K562 (cell line): Measurements from ENCODE around the gene SLC2A9. TPM values are rescaled to one million over a fixed set of nuclear protein-coding genes. Genes with fewer than 3 reads are reported as not detected.

Experiments used
- ATAC-seq: fragments of 200-7000 bp; cut with Tn5 transposase; 3 replicates; pipeline ENCODE4 v1.9.1; 2020; ENCODE audit warnings: moderate library complexity
- BruUV-seq: library from RNA; stranded (reverse); fragments of 400-500 nt; replicated peaks from 2 replicates; lab custom pipeline; 2021; lab: Mats Ljungman, UMichigan
- CTCF ChIA-PET: fragments of 300-600 bp; formaldehyde crosslinking; extraction: SDS; loops from one replicate; lab custom pipeline; 2021; ENCODE audit warnings: low intra/inter-chr PET ratio; lab: Yijun Ruan, JAX
- POLR2A ChIA-PET: fragments of 300-600, 350-650 bp; sonication (Branson Sonifier 250); formaldehyde crosslinking; extraction: SDS; loops from one replicate; lab custom pipeline; 2021; ENCODE audit warnings: antibody characterized with exemption, inconsistent platforms; lab: Yijun Ruan, JAX
- DNase-seq, 4 experiments: peaks; one replicate each; pipeline versions ENCODE4 v3.0.0 to v3.0.0-alpha.2; 2011 to 2018; ENCODE audit warnings: low spot score in 3 of 4, mixed read lengths in 3 of 4; ENCODE audit errors: extremely low read depth in 1 of 4
- FAIRE-seq: peaks from 2 replicates; lab custom pipeline; 2011; peaks lifted over from hg19 to GRCh38; lab: Jason Lieb, UNC
- H2AFZ ChIP-seq: 2 replicates; pipeline ENCODE4 v1.6.0; 2011; ENCODE audit warnings: low read depth, low read length, control low read depth, inconsistent platforms
- H3K27ac ChIP-seq: fragments of 200-600 bp; 3 replicates; pipeline ENCODE4 v1.8.0; 2011; ENCODE audit warnings: low read depth, mild to moderate bottlenecking, control low read depth, inconsistent platforms, low read length, moderate library complexity, mixed read lengths; ENCODE audit errors: extremely low read depth
- H3K27me3 ChIP-seq, 2 experiments: fragments of 300-600 bp in 1 of 2; 2 replicates in 1 of 2; 3 replicates in 1 of 2; pipeline versions ENCODE4 v1.6.0 to v1.8.0; 2011; ENCODE audit warnings: inconsistent platforms in 2 of 2, low read length in 2 of 2, mild to moderate bottlenecking in 1 of 2, mixed read lengths in 1 of 2, moderate library complexity in 1 of 2; ENCODE audit not compliant: control insufficient read depth in 2 of 2, insufficient read depth in 2 of 2
- H3K36me3 ChIP-seq: fragments of 300-600 bp; 3 replicates; pipeline ENCODE4 v1.8.0; 2011; ENCODE audit warnings: mild to moderate bottlenecking, low read length, inconsistent platforms; ENCODE audit not compliant: control insufficient read depth, insufficient read depth
- H3K4me1 ChIP-seq, 2 experiments: fragments of 200-600 bp in 1 of 2; replicated peaks in 1 of 2; 2 replicates in 1 of 2; 3 replicates in 1 of 2; pipeline versions ENCODE4 v1.5.1 to v1.8.0; 2011; ENCODE audit warnings: inconsistent platforms in 2 of 2, low read length in 2 of 2, mild to moderate bottlenecking in 1 of 2, mixed read lengths in 1 of 2, moderate library complexity in 1 of 2; ENCODE audit not compliant: control insufficient read depth in 2 of 2, insufficient read depth in 2 of 2
- H3K4me2 ChIP-seq: 2 replicates; pipeline ENCODE4 v1.6.1; 2011; ENCODE audit warnings: low read length, control low read depth, inconsistent platforms, mixed read lengths; ENCODE audit not compliant: insufficient read depth
- H3K4me3 ChIP-seq: fragments of 200-600 bp; sonication (generic), shearing (Covaris generic); 2 replicates; pipeline ENCODE4 v1.5.1; 2016; ENCODE audit warnings: control low read depth, inconsistent platforms
- H3K79me2 ChIP-seq: fragments of 200-600 bp; 3 replicates; pipeline ENCODE4 v1.8.0; 2011; ENCODE audit warnings: low read length, inconsistent platforms; ENCODE audit not compliant: control insufficient read depth, insufficient read depth
- H3K9ac ChIP-seq, 2 experiments: 2 replicates each; pipeline versions ENCODE4 v1.6.0 to v1.6.1; 2011; ENCODE audit warnings: low read depth in 2 of 2, low read length in 2 of 2, control low read depth in 1 of 2, inconsistent platforms in 1 of 2, mild to moderate bottlenecking in 1 of 2, mixed read lengths in 1 of 2; ENCODE audit not compliant: insufficient read depth in 1 of 2
- H3K9me1 ChIP-seq: one replicate; pipeline ENCODE4 v1.6.0; 2011; ENCODE audit warnings: inconsistent platforms, mild to moderate bottlenecking, low read length, moderate library complexity; ENCODE audit not compliant: control insufficient read depth, insufficient read depth
- H3K9me3 ChIP-seq: replicated peaks from 2 replicates; pipeline ENCODE4 v1.5.1; 2011; ENCODE audit warnings: low read depth, low read length, inconsistent platforms; ENCODE audit not compliant: control insufficient read depth, insufficient read depth
- H4K20me1 ChIP-seq: replicated peaks from 2 replicates; pipeline ENCODE4 v1.6.1; 2011; ENCODE audit warnings: low read length, inconsistent platforms, mixed read lengths; ENCODE audit not compliant: control insufficient read depth, insufficient read depth
- CBFA2T3 ChIP-seq: fragments of 450-650 bp; IDR thresholded peaks from 2 replicates; pipeline ENCODE4 v1.6.1; 2017
- CREB1 ChIP-seq, 2 experiments: sonication (generic) in 1 of 2; formaldehyde crosslinking in 1 of 2; IDR thresholded peaks; 2 replicates each; pipeline versions ENCODE4 v1.6.1 to v1.8.0; 2012 to 2022; ENCODE audit warnings: inconsistent platforms in 1 of 2, mild to moderate bottlenecking in 1 of 2, missing genetic modification reagents in 1 of 2, moderate library complexity in 1 of 2
- FOSL1 ChIP-seq: fragments of 200-800 bp; sonication (Bioruptor generic); conservative IDR thresholded peaks from 2 replicates; pipeline ENCODE4 v1.6.1; 2016; ENCODE audit warnings: missing genetic modification characterization, missing compliant biosample characterization
- LEF1 ChIP-seq: fragments of 450-650 bp; IDR thresholded peaks from 2 replicates; pipeline ENCODE4 v1.6.1; 2016; ENCODE audit warnings: mild to moderate bottlenecking
- POLR2AphosphoS5 ChIP-seq: IDR thresholded peaks from 2 replicates; pipeline ENCODE4 v1.6.1; 2011; ENCODE audit warnings: mild to moderate bottlenecking, low read depth, low read length, moderate library complexity; ENCODE audit not compliant: control insufficient read depth, insufficient read depth
- RHOXF2B ChIP-seq: fragments of 250-450 bp; sonication (Bioruptor Pico); conservative IDR thresholded peaks from 2 replicates; pipeline ENCODE4 v1.5.1; 2021
- SETDB1 ChIP-seq: IDR thresholded peaks from one replicate; pipeline ENCODE4 v1.6.1; 2012; ENCODE audit warnings: low read length, control low read depth, inconsistent platforms
- ZNF507 ChIP-seq: conservative IDR thresholded peaks from 2 replicates; pipeline ENCODE4 v1.6.1; 2017; ENCODE audit warnings: missing genetic modification characterization, missing compliant biosample characterization
- WGBS: fragments of 100-300 bp; shearing (Covaris generic); methylation state at CpG from one replicate; pipeline ENCODE4 v1.1.6; 2016; ENCODE audit warnings: low coverage, mixed read lengths; ENCODE audit not compliant: insufficient coverage; ENCODE audit errors: missing lambda C conversion rate; 5-methylcytosine and 5-hydroxymethylcytosine counted together
- in situ Hi-C: fragments of 300-500 bp; cut with MboI; formaldehyde crosslinking; loops from 4 replicates; pipeline ENCODE4 v1.15.0; 2018; ENCODE audit warnings: inconsistent platforms, mixed read lengths
- intact Hi-C: fragments of 100-400 bp; cut with micrococcal nuclease; formaldehyde crosslinking; loops from 2 replicates; pipeline ENCODE4 v1.14.2; 2022
- polyA plus RNA-seq, 8 experiments: library from polyadenylated mRNA; depleted of rRNA in 4 of 8; stranded (reverse) in 5 of 8; unstranded in 3 of 8; fragments of >200 nt; fragmentation: Nextera tagmentation in 2 of 8; fragmentation: Illumina TruSeq in 1 of 8; extraction: Ambion mirVana in 2 of 8; extraction: Trizol in 1 of 8; gene quantifications; 2 replicates each; pipeline versions ENCODE4 v1.2.1 to v1.2.3, GENCODE V29; 2011 to 2014; ENCODE audit warnings: inconsistent platforms in 1 of 8, missing spikeins in 1 of 8
- total RNA-seq, 7 experiments: library from RNA; depleted of rRNA in 6 of 7; stranded (reverse); fragments of >200 nt in 6 of 7; fragmentation: Illumina TruSeq in 2 of 7; extraction: Trizol in 2 of 7; gene quantifications; 2 replicates each; pipeline versions ENCODE4 v1.2.1 to v1.2.3, GENCODE V29; 2011 to 2021; ENCODE audit warnings: low replicate concordance in 1 of 7
- TF ChIP-seq, protein P1 (sequence below): sonication (generic); formaldehyde crosslinking; IDR thresholded peaks from 2 replicates; pipeline ENCODE4 v1.8.1; 2022; ENCODE audit warnings: missing genetic modification reagents
- TF ChIP-seq, protein P2 (sequence below): sonication (generic); formaldehyde crosslinking; IDR thresholded peaks from 2 replicates; pipeline ENCODE4 v1.8.0; 2022; ENCODE audit warnings: mild to moderate bottlenecking, low read depth, missing genetic modification reagents
- TF ChIP-seq, protein P3 (sequence below): sonication (generic); formaldehyde crosslinking; IDR thresholded peaks from 2 replicates; pipeline ENCODE4 v1.8.1; 2023; ENCODE audit warnings: mild to moderate bottlenecking, missing genetic modification reagents

The SLC2A9 gene
- total and polyA plus RNA-seq, 9 of the 15 experiments (the other 6 are each of a cell fraction or from before 2014, with no cell fraction given), result 0.15 to 1.9 (median 0.76) TPM

DNA sequence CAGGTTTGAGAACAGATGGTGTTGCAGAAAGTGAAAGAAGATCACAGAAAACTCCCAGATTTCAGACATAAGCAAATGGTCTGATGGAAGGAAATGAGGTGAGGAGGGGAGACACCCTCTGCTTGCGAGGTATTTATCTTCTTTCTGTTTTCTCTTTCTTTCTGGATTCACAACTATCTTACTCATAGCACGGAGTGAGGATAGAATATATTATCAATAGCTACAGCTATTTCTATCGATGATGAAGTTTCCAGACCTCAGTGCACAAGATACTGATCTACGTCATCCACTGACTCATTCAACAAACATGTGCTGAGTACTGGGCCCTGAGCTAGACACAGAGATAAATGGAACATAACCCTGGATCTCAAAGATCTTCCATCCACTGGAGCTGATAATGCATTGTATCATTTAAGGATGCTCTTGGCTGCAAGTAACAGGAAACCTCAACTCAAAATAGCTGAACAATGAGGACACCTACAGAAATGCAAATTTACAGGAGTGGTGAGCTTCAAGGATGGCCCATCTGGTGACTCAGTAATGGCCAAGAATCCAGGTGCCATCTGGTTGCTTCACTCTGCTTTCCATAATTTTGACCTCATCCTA lies 21.2 kb downstream of the SLC2A9 start:
- Histone ChIP-seq H3K4me3 (no peak overlapping the region), H3K27ac (no peak overlapping the region), H3K9ac (no peak overlapping the region), H3K9me1 (no peaks in the 10 kb centered on the region), H3K27me3 (peaks cover 0 to 4% of the 10 kb centered on the region in 2 experiments; a peak in 2 of 5 replicates), H3K4me1 (no peaks in the 10 kb centered on the region), H3K79me2 (no peaks in the 10 kb centered on the region), H4K20me1 (no peaks in the 10 kb centered on the region), H3K36me3 (no peaks in the 10 kb centered on the region), H2AFZ (no peak overlapping the region), H3K4me2 (no peak overlapping the region), H3K9me3 (no peaks in the 10 kb centered on the region)
- intact Hi-C loops (no loop called here), in situ Hi-C loops (no loop called here)
- no peak for ATAC-seq
- no peak for DNase-seq
- POLR2A ChIA-PET, result no interaction called here
- no TSS peak for BruUV-seq
- TF ChIP-seq FOSL1 (0 out of 2 replicates have a peak, but pooled peaks have one; percentile 18), LEF1 (no peak)
- CTCF ChIA-PET, result no interaction called here
- FAIRE-seq, result no peak
- 1% methylated on average over 4 of the region's 4 CpGs for WGBS

GRCh38 chr4:9997886-9998285 lies 23.4 kb downstream of the SLC2A9 start:
- no peaks in the 10 kb centered on the region for H4K20me1 ChIP-seq
- H3K36me3 ChIP-seq, result no peaks in the 10 kb centered on the region
- no peak overlapping the region for H3K4me3 ChIP-seq
- DNase-seq (no peak), FAIRE-seq (no peak), ATAC-seq (no peak)
- H2AFZ ChIP-seq, result no peak overlapping the region
- BruUV-seq, result no TSS peak
- no peak overlapping the region for H3K9ac ChIP-seq
- 0% methylated on average over 4 of the region's 4 CpGs for WGBS
- POLR2A ChIA-PET, result no interaction called here
- CTCF ChIA-PET, result no interaction called here
- no peaks in the 10 kb centered on the region for H3K9me1 ChIP-seq
- intact Hi-C loops (no loop called here), in situ Hi-C loops (no loop called here)
- H3K9me3 ChIP-seq, result no peaks in the 10 kb centered on the region
- H3K4me1 ChIP-seq, result no peaks in the 10 kb centered on the region
- H3K79me2 ChIP-seq, result no peaks in the 10 kb centered on the region
- H3K4me2 ChIP-seq, result no peak overlapping the region
- H3K27me3 ChIP-seq, result no peaks in the 10 kb centered on the region; a peak in 1 of 5 replicates
- H3K27ac ChIP-seq, result no peak overlapping the region
- TF ChIP-seq, protein P1, sequence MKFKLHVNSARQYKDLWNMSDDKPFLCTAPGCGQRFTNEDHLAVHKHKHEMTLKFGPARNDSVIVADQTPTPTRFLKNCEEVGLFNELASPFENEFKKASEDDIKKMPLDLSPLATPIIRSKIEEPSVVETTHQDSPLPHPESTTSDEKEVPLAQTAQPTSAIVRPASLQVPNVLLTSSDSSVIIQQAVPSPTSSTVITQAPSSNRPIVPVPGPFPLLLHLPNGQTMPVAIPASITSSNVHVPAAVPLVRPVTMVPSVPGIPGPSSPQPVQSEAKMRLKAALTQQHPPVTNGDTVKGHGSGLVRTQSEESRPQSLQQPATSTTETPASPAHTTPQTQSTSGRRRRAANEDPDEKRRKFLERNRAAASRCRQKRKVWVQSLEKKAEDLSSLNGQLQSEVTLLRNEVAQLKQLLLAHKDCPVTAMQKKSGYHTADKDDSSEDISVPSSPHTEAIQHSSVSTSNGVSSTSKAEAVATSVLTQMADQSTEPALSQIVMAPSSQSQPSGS, result no peak
- TF ChIP-seq CBFA2T3, result no peak
- TF ChIP-seq ZNF507, result no peak
- no peak for TF ChIP-seq CREB1 (IDR thresholded peaks at IDR 0.05)
- TF ChIP-seq CREB1 (CRISPR knock-in tag; IDR thresholded peaks at IDR 0.05), result no peak
- TF ChIP-seq, protein P2, sequence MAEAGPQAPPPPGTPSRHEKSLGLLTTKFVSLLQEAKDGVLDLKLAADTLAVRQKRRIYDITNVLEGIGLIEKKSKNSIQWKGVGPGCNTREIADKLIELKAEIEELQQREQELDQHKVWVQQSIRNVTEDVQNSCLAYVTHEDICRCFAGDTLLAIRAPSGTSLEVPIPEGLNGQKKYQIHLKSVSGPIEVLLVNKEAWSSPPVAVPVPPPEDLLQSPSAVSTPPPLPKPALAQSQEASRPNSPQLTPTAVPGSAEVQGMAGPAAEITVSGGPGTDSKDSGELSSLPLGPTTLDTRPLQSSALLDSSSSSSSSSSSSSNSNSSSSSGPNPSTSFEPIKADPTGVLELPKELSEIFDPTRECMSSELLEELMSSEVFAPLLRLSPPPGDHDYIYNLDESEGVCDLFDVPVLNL, result no peak
- TF ChIP-seq SETDB1, result no peak
- no peak for TF ChIP-seq RHOXF2B (CRISPR knock-in tag)
- TF ChIP-seq, protein P3, sequence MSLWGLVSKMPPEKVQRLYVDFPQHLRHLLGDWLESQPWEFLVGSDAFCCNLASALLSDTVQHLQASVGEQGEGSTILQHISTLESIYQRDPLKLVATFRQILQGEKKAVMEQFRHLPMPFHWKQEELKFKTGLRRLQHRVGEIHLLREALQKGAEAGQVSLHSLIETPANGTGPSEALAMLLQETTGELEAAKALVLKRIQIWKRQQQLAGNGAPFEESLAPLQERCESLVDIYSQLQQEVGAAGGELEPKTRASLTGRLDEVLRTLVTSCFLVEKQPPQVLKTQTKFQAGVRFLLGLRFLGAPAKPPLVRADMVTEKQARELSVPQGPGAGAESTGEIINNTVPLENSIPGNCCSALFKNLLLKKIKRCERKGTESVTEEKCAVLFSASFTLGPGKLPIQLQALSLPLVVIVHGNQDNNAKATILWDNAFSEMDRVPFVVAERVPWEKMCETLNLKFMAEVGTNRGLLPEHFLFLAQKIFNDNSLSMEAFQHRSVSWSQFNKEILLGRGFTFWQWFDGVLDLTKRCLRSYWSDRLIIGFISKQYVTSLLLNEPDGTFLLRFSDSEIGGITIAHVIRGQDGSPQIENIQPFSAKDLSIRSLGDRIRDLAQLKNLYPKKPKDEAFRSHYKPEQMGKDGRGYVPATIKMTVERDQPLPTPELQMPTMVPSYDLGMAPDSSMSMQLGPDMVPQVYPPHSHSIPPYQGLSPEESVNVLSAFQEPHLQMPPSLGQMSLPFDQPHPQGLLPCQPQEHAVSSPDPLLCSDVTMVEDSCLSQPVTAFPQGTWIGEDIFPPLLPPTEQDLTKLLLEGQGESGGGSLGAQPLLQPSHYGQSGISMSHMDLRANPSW, result no peak
- no peak for TF ChIP-seq POLR2AphosphoS5
